GM12878 (cell line): ENCODE measurements around the gene SPACDR. TPM values are rescaled to one million over a fixed set of nuclear protein-coding genes. Genes with fewer than 3 reads are reported as not detected.

ENCODE experiments used
- ATAC-seq: fragments of 200-7000 bp; cut with Tn5 transposase; 3 replicates; pipeline ENCODE4 v1.9.1; 2020; ENCODE audit warnings: mild to moderate bottlenecking, moderate library complexity
- BruUV-seq: library from RNA; stranded (reverse); fragments of 400-500 nt; replicated peaks from 2 replicates; lab custom pipeline; 2021; lab: Mats Ljungman, UMichigan
- CTCF ChIA-PET: fragments of 300-600 bp; sonication (Branson Sonifier 250); formaldehyde crosslinking; extraction: SDS; loops from one replicate; lab custom pipeline; 2021; ENCODE audit warnings: inconsistent platforms; lab: Yijun Ruan, JAX
- POLR2A ChIA-PET: fragments of 350-600 bp; formaldehyde crosslinking; extraction: SDS; loops from one replicate; lab custom pipeline; 2021; ENCODE audit warnings: inconsistent platforms; lab: Charles Lee
- RAD21 ChIA-PET: fragments of 300-600 bp; sonication (Branson Sonifier 250); formaldehyde crosslinking; loops from one replicate; lab custom pipeline; 2023; ENCODE audit warnings: antibody characterized with exemption; ENCODE audit not compliant: unreplicated experiment; lab: Charles Lee
- SMC1A ChIA-PET: fragments of 300-600 bp; sonication (Branson Sonifier 250); formaldehyde crosslinking; loops from one replicate; lab custom pipeline; 2023; ENCODE audit not compliant: unreplicated experiment, uncharacterized antibody; lab: Charles Lee
- DNase-seq: peaks from one replicate; pipeline ENCODE4 v3.0.0-alpha.2; 2011; ENCODE audit warnings: low read depth, low spot score
- FAIRE-seq: peaks from 3 replicates; lab custom pipeline; 2011; peaks lifted over from hg19 to GRCh38; lab: Jason Lieb, UNC
- H2AFZ ChIP-seq: 2 replicates; pipeline ENCODE4 v1.6.0; 2011; ENCODE audit warnings: low read depth, low read length, control low read depth; ENCODE audit not compliant: control insufficient read depth
- H3K27ac ChIP-seq: 2 replicates; pipeline ENCODE4 v1.5.1; 2011; ENCODE audit warnings: control low read depth; ENCODE audit not compliant: control insufficient read depth, insufficient read depth
- H3K27me3 ChIP-seq, 2 experiments: replicated peaks in 1 of 2; 2 replicates each; pipeline versions ENCODE4 v1.6.0 to v1.6.1; 2011; ENCODE audit warnings: low read length in 1 of 2; ENCODE audit not compliant: control insufficient read depth in 2 of 2, insufficient read depth in 2 of 2
- H3K36me3 ChIP-seq, 2 experiments: 2 replicates each; pipeline ENCODE4 v1.5.1; 2011; ENCODE audit warnings: low read length in 1 of 2; ENCODE audit not compliant: control insufficient read depth in 2 of 2, insufficient read depth in 2 of 2
- H3K4me1 ChIP-seq: 2 replicates; pipeline ENCODE4 v1.6.1; 2011; ENCODE audit warnings: mild to moderate bottlenecking, low read length, moderate library complexity, mixed read lengths; ENCODE audit not compliant: control insufficient read depth, insufficient read depth
- H3K4me2 ChIP-seq: 2 replicates; pipeline ENCODE4 v1.6.0; 2011; ENCODE audit warnings: control low read depth; ENCODE audit not compliant: control insufficient read depth, insufficient read depth
- H3K4me3 ChIP-seq: fragments of 200-600 bp; sonication (generic); 2 replicates; pipeline ENCODE4 v1.5.1; 2016
- H3K79me2 ChIP-seq: 2 replicates; pipeline ENCODE4 v1.6.0; 2011; ENCODE audit warnings: low read length; ENCODE audit not compliant: control insufficient read depth, insufficient read depth
- H3K9ac ChIP-seq: 2 replicates; pipeline ENCODE4 v1.8.0; 2011; ENCODE audit warnings: low read length, control low read depth, mixed read lengths; ENCODE audit not compliant: control insufficient read depth, insufficient read depth
- H3K9me3 ChIP-seq: replicated peaks from 3 replicates; pipeline ENCODE4 v1.5.1; 2011; ENCODE audit warnings: mild to moderate bottlenecking, low read length; ENCODE audit not compliant: control insufficient read depth, insufficient read depth
- H4K20me1 ChIP-seq: 2 replicates; pipeline ENCODE4 v1.6.0; 2011; ENCODE audit not compliant: control insufficient read depth, insufficient read depth
- HDGF ChIP-seq: fragments of 450-650 bp; IDR thresholded peaks from 2 replicates; pipeline ENCODE4 v1.6.1; 2016; ENCODE audit warnings: antibody characterized with exemption
- NFYA ChIP-seq: IDR thresholded peaks from 2 replicates; pipeline ENCODE4 v1.6.1; 2011; ENCODE audit warnings: low read depth, mild to moderate bottlenecking, low read length, improper control_type of control experiment, borderline replicate concordance
- NR2C2 ChIP-seq: IDR thresholded peaks from 2 replicates; pipeline ENCODE4 v1.6.1; 2011; ENCODE audit warnings: borderline replicate concordance, low read depth; ENCODE audit not compliant: control insufficient read depth, insufficient read length
- SPI1 ChIP-seq: IDR thresholded peaks from 2 replicates; pipeline ENCODE4 v1.6.1; 2011; ENCODE audit warnings: low read depth, mild to moderate bottlenecking, low read length, moderate library complexity, borderline replicate concordance; ENCODE audit not compliant: insufficient read depth
- TBL1XR1 ChIP-seq: IDR thresholded peaks from 2 replicates; pipeline ENCODE4 v1.6.1; 2012; ENCODE audit warnings: low read depth, low read length, improper control_type of control experiment
- WGBS: methylation state at CpG from one replicate; pipeline ENCODE4 v1.1.6; 2016; ENCODE audit warnings: low lambda C conversion rate; ENCODE audit not compliant: insufficient replicate concordance, insufficient coverage; ENCODE audit errors: missing lambda C conversion rate; 5-methylcytosine and 5-hydroxymethylcytosine counted together
- in situ Hi-C: fragments of 300-500 bp; cut with MboI; formaldehyde crosslinking; loops from 9 replicates; pipeline ENCODE4 v1.14.3; 2018; ENCODE audit warnings: mixed read lengths
- intact Hi-C: fragments of 100-400 bp; cut with micrococcal nuclease; formaldehyde crosslinking; loops from one replicate; pipeline ENCODE4 v1.14.2; 2022; ENCODE audit not compliant: unreplicated experiment
- polyA plus RNA-seq, 11 experiments: library from polyadenylated mRNA; depleted of rRNA in 4 of 11; unstranded in 6 of 11; stranded (reverse) in 5 of 11; fragments of >200 nt; fragmentation: Nextera tagmentation in 4 of 11; fragmentation: Illumina TruSeq in 1 of 11; extraction: Ambion mirVana in 4 of 11; extraction: Trizol in 1 of 11; gene quantifications; 1 replicate in 1 of 11; 2 replicates in 10 of 11; pipeline versions ENCODE4 v1.2.1 to v1.2.3, GENCODE V29; 2011 to 2016; ENCODE audit warnings: inconsistent platforms in 2 of 11, missing spikeins in 2 of 11, low read depth in 1 of 11
- total RNA-seq, 4 experiments: library from RNA; depleted of rRNA in 3 of 4; stranded (reverse); fragments of >200 nt in 3 of 4; fragmentation: Illumina TruSeq in 1 of 4; extraction: Trizol in 1 of 4; gene quantifications; 2 replicates each; pipeline versions ENCODE4 v1.2.1 to v1.2.3, GENCODE V29; 2013 to 2021
- TF ChIP-seq, protein P1 (sequence below): fragments of 450-650 bp; IDR thresholded peaks from 2 replicates; pipeline ENCODE4 v1.6.1; 2018; ENCODE audit warnings: borderline replicate concordance, mild to moderate bottlenecking; ENCODE audit not compliant: partially characterized antibody

The SPACDR gene
- total and polyA plus RNA-seq, 10 of the 15 experiments (the other 5 are each of a cell fraction or from before 2014, with no cell fraction given): 0.18 to 1.5 (median 0.63) TPM

GRCh38 chr7:100476101-100476780 lies 12.2 kb upstream of the SPACDR start:
- ATAC-seq (no peak), FAIRE-seq (no peak), DNase-seq (no peak)
- 0% methylated on average over 6 of the region's 6 CpGs for WGBS
- ChIA-PET CTCF (interaction anchor here (0.6 to 5.4 kb wide), 12 partner anchors 21 to 215 kb away, joined by 3 to 37 read pairs (median 4); partner anchors contain the start of gene AGFG2), SMC1A (interaction anchor here (0.9 to 2.7 kb wide), 3 partner anchors 19 to 83 kb away, joined by 4 to 12 read pairs (median 5); no protein-coding TSS in a partner anchor), RAD21 (interaction anchor here (0.7 to 1.6 kb wide), 3 partner anchors 40 to 108 kb away, joined by 3 to 8 read pairs (median 3); no protein-coding TSS in a partner anchor), POLR2A (interaction anchor here (0.5 to 2.2 kb wide), 9 partner anchors 21 to 372 kb away, joined by 3 to 8 read pairs (median 5); partner anchors contain the start of genes FBXO24, LRCH4 and MEPCE)
- H3K4me1 ChIP-seq: peaks cover 28% of the 10 kb centered on the region
- TF ChIP-seq SPI1 (peak; percentile 29; the same call in 1 of the 2 replicates), HDGF (0 out of 2 replicates have a peak, but pooled peaks have one; percentile 6), NR2C2 (no peak), TBL1XR1 (no peak), NFYA (no peak)
- TF ChIP-seq, protein P1, sequence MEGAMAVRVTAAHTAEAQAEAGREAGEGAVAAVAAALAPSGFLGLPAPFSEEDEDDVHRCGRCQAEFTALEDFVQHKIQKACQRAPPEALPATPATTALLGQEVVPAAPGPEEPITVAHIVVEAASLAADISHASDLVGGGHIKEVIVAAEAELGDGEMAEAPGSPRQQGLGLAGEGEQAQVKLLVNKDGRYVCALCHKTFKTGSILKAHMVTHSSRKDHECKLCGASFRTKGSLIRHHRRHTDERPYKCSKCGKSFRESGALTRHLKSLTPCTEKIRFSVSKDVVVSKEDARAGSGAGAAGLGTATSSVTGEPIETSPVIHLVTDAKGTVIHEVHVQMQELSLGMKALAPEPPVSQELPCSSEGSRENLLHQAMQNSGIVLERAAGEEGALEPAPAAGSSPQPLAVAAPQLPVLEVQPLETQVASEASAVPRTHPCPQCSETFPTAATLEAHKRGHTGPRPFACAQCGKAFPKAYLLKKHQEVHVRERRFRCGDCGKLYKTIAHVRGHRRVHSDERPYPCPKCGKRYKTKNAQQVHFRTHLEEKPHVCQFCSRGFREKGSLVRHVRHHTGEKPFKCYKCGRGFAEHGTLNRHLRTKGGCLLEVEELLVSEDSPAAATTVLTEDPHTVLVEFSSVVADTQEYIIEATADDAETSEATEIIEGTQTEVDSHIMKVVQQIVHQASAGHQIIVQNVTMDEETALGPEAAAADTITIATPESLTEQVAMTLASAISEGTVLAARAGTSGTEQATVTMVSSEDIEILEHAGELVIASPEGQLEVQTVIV: no peak
- H3K36me3 ChIP-seq: peaks cover 2 to 12% of the 10 kb centered on the region in 2 experiments; a peak in 3 of 4 replicates
- peak overlapping the region; percentile 68 for H3K27ac ChIP-seq
- H2AFZ ChIP-seq: no peak overlapping the region
- H3K79me2 ChIP-seq: peaks cover 59% of the 10 kb centered on the region
- intact Hi-C loops (loop anchor here (5.0 to 10.0 kb wide), 3 partner anchors 71 to 251 kb away; partner anchors contain the start of gene GIGYF1), in situ Hi-C loops (loop anchor here (10.0 kb wide), 1 partner anchor 379 kb away; the partner anchor contains the start of gene SLC12A9)
- H3K4me2 ChIP-seq: peak overlapping the region; percentile 97
- peak overlapping the region; percentile 83 for H3K9ac ChIP-seq
- no peaks in the 10 kb centered on the region for H3K9me3 ChIP-seq
- no peaks in the 10 kb centered on the region for H3K27me3 ChIP-seq
- TSS peak; percentile 25 for BruUV-seq
- peak overlapping the region; percentile 99 for H3K4me3 ChIP-seq
- peaks cover 4% of the 10 kb centered on the region; the same call in 1 of the 2 replicates for H4K20me1 ChIP-seq
